Transverse colon (tissue), 4 donors: ENCODE measurements around the gene CDC42EP3. TPM values are rescaled to one million over a fixed set of nuclear protein-coding genes. Genes with fewer than 3 reads are reported as not detected.

Experiments used
- DNase-seq: peaks from one replicate; pipeline ENCODE4 v3.0.0-alpha.2; 2019
- H3K27ac ChIP-seq, 4 donors: fragments of 200-600 bp; sonication (generic); 2 replicates each; pipeline ENCODE4 v1.5.1; 2016 to 2018; ENCODE audit warnings: inconsistent platforms in 4 of 4
- H3K27me3 ChIP-seq: fragments of 200-600 bp; sonication (generic); 2 replicates; pipeline ENCODE4 v1.5.1; 2017; ENCODE audit warnings: inconsistent platforms
- H3K36me3 ChIP-seq, 4 donors: fragments of 200-600 bp; sonication (generic); 2 replicates each; pipeline ENCODE4 v1.5.1; 2017 to 2019; ENCODE audit warnings: inconsistent platforms in 4 of 4
- H3K4me1 ChIP-seq, 4 donors: fragments of 200-600 bp; sonication (generic); 2 replicates each; pipeline ENCODE4 v1.5.1; 2017 to 2020; ENCODE audit warnings: inconsistent platforms in 4 of 4
- H3K4me3 ChIP-seq, 4 donors: fragments of 200-600 bp; sonication (generic); 1 replicate in 1 of 4; 2 replicates in 3 of 4; pipeline versions ENCODE4 v1.5.1 to v1.6.1; 2017 to 2019; ENCODE audit warnings: inconsistent platforms in 4 of 4
- H3K9me3 ChIP-seq, 2 donors: fragments of 200-600 bp; sonication (generic); 2 replicates each; pipeline ENCODE4 v1.5.1; 2017 to 2019; ENCODE audit warnings: inconsistent platforms in 2 of 2
- CTCF ChIP-seq, 5 experiments: fragments of 200-600 bp in 3 of 5; fragments of 450-650 bp in 2 of 5; sonication (generic) in 3 of 5; IDR thresholded peaks; 1 replicate in 2 of 5; 2 replicates in 3 of 5; pipeline ENCODE4 v1.5.1; 2016 to 2017; ENCODE audit warnings: antibody characterized with exemption in 5 of 5, inconsistent platforms in 3 of 5, mild to moderate bottlenecking in 2 of 5, moderate library complexity in 1 of 5
- EP300 ChIP-seq: sonication (generic); formaldehyde crosslinking; IDR thresholded peaks from one replicate; pipeline ENCODE4 v1.6.1; 2017; ENCODE audit warnings: antibody characterized with exemption, low read depth
- POLR2A ChIP-seq: fragments of 450-650 bp; IDR thresholded peaks from one replicate; pipeline ENCODE4 v1.6.1; 2016; ENCODE audit warnings: antibody characterized with exemption, mild to moderate bottlenecking, moderate library complexity
- POLR2AphosphoS5 ChIP-seq, 3 donors: sonication (generic); formaldehyde crosslinking; IDR thresholded peaks; one replicate each; pipeline ENCODE4 v1.6.1; 2016; ENCODE audit warnings: antibody characterized with exemption in 3 of 3
- WGBS, 2 donors: methylation state at CpG; one replicate each; pipeline ENCODE4 v1.1.5; 2018; ENCODE audit warnings: low coverage in 1 of 2; 5-methylcytosine and 5-hydroxymethylcytosine counted together
- in situ Hi-C, 4 donors: fragments of 200-750 bp; cut with MboI; loops; one replicate each; pipeline versions ENCODE4 v1.15.0 to v1.15.1; 2017; ENCODE audit warnings: low sequenced_read_pairs in 3 of 4, low pct_ligation_motif_present in 1 of 4, low pct_unique_long_range_greater_than_20kb in 1 of 4
- intact Hi-C: fragments of 100-400 bp; cut with DNase I; formaldehyde crosslinking; loops from one replicate; pipeline ENCODE4 v1.15.1; 2023; ENCODE audit warnings: low total_unique reads
- total RNA-seq, 4 donors: library from RNA; depleted of rRNA; stranded (reverse); fragments of >200 nt; gene quantifications; one replicate each; pipeline ENCODE4 v1.1.0, GENCODE V29; 2016

Gene CDC42EP3
- total RNA-seq, 4 donors from 2014 or later = 20.6 to 104 (median 31.8) TPM

GRCh38 chr2:37718515-37719161 lies 47.2 kb upstream of the CDC42EP3 start:
- no peak overlapping the region for H3K27ac ChIP-seq
- TF ChIP-seq EP300 (no peak), POLR2A (no peak), POLR2AphosphoS5 (IDR thresholded peaks at IDR 0.05) (no peak), CTCF (IDR thresholded peaks at IDR 0.05) (no peak)
- H3K36me3 ChIP-seq = no peaks in the 10 kb centered on the region
- no peaks in the 10 kb centered on the region for H3K27me3 ChIP-seq
- no peak overlapping the region for H3K4me3 ChIP-seq
- DNase-seq = no peak
- intact Hi-C loops = no loop called here
- no peaks in the 10 kb centered on the region for H3K4me1 ChIP-seq
- WGBS, 2 donors = 82 to 90% methylated on average over 7 of the region's 7 CpGs
- in situ Hi-C loops = no loop called here
- peaks cover 7 to 11% of the 10 kb centered on the region in 2 donors for H3K9me3 ChIP-seq

DNA sequence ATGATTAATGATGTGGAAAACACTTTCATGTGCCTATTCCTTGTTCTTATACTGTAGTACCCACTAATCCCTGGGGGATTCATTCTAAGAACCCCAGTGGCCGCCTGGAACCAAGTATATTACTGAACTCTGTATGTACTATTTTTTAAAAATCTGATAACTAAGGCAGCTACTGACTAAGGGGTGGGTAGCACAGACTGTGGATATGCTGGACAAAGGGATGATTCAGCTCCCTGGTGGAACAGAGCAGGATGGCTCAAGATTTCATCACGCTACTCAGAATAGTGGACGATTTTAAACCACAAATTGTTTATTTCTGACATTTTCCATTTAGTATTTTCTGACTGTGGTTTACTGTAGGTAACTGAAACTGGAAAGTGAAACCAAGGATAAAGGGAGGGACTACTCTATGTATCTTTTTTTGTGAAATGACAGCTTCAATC lies 41.8 kb upstream of the CDC42EP3 start:
- DNase-seq = no peak
- no peak for TF ChIP-seq POLR2AphosphoS5 (IDR thresholded peaks at IDR 0.05)
- TF ChIP-seq CTCF (IDR thresholded peaks at IDR 0.05) = no peak
- TF ChIP-seq POLR2A = no peak
- no peak for TF ChIP-seq EP300
- Histone ChIP-seq H3K4me1 (peaks cover 0 to 4% (median 0%) of the 10 kb centered on the region in 4 donors), H3K36me3 (no peaks in the 10 kb centered on the region), H3K9me3 (peaks cover 7 to 11% of the 10 kb centered on the region in 2 donors), H3K27me3 (no peaks in the 10 kb centered on the region), H3K4me3 (no peak overlapping the region), H3K27ac (no peak overlapping the region)
- intact Hi-C loops (no loop called here), in situ Hi-C loops (no loop called here)
- 40 to 63% methylated on average over 1 to 3 of the region's 3 CpGs for WGBS, 2 donors

GRCh38 chr2:37711831-37712230 lies 40.4 kb upstream of the CDC42EP3 start:
- peaks cover 2 to 18% (median 6%) of the 10 kb centered on the region in 4 donors for H3K4me1 ChIP-seq
- no peak overlapping the region for H3K4me3 ChIP-seq
- no peak for TF ChIP-seq EP300
- TF ChIP-seq POLR2A = no peak
- no peak for TF ChIP-seq POLR2AphosphoS5 (IDR thresholded peaks at IDR 0.05)
- no peak for TF ChIP-seq CTCF (IDR thresholded peaks at IDR 0.05)
- WGBS, 2 donors = 87 to 89% methylated on average over 2 of the region's 2 CpGs
- no peak for DNase-seq
- H3K27ac ChIP-seq = no peak overlapping the region
- intact Hi-C loops (no loop called here), in situ Hi-C loops (no loop called here)
- H3K9me3 ChIP-seq = peaks cover 7 to 11% of the 10 kb centered on the region in 2 donors
- no peaks in the 10 kb centered on the region for H3K27me3 ChIP-seq
- no peaks in the 10 kb centered on the region for H3K36me3 ChIP-seq

DNA sequence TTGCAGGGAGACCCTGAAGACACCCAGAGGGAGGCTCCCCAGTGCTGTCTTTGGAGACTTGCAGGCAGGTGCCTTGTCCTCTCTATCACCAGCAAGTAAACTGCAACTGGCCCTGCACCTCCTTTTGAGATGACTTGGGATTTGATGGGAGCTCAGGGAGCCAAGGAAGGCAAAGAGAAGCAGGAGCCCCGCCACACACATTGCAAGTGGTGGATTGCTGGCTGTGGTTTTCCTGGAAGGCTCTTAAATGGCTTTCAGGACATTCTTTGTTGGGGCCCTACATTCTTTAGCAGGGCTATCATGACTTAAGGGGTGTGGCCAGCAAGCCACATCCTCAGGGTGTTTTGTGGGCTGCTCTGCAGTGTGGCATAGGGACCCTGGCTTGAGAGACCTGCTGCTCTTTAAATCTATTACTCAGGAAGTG lies 39.9 kb upstream of the CDC42EP3 start:
- 80% methylated on average over 1 of the region's 1 CpG; no CpG with 5 or more reads in 1 of the 2 donors for WGBS, 2 donors
- H3K9me3 ChIP-seq = peaks cover 7 to 11% of the 10 kb centered on the region in 2 donors
- H3K27ac ChIP-seq = no peak overlapping the region
- peak; percentile 14 for DNase-seq
- in situ Hi-C loops (no loop called here), intact Hi-C loops (no loop called here)
- no peaks in the 10 kb centered on the region for H3K36me3 ChIP-seq
- H3K4me3 ChIP-seq = no peak overlapping the region
- no peaks in the 10 kb centered on the region for H3K27me3 ChIP-seq
- peaks cover 5 to 23% (median 9%) of the 10 kb centered on the region in 4 donors for H3K4me1 ChIP-seq
- TF ChIP-seq EP300 = no peak
- TF ChIP-seq POLR2AphosphoS5 (IDR thresholded peaks at IDR 0.05) = no peak
- TF ChIP-seq POLR2A = no peak
- no peak for TF ChIP-seq CTCF (IDR thresholded peaks at IDR 0.05)
